GM10248 (cell line): ENCODE results near the gene MARCHF3.

ENCODE experiments used
- CTCF ChIA-PET: fragments of 300-600 bp; sonication (Branson Sonifier 250); formaldehyde crosslinking; extraction: SDS; loops from one replicate; lab custom pipeline; 2021; ENCODE audit warnings: antibody characterized with exemption; lab: Yijun Ruan, JAX
- POLR2A ChIA-PET: fragments of 350-650 bp; sonication (Branson Sonifier 250); formaldehyde crosslinking; extraction: SDS; loops from one replicate; lab custom pipeline; 2020; ENCODE audit warnings: antibody characterized with exemption; lab: Yijun Ruan, JAX
- DNase-seq: peaks from one replicate; pipeline ENCODE4 v3.0.0; 2012; ENCODE audit errors: extremely low spot score
- TF ChIP-seq, protein P1 (sequence below): IDR thresholded peaks from 2 replicates; pipeline ENCODE4 v1.5.1; 2012; ENCODE audit warnings: mild to moderate bottlenecking, low read depth; ENCODE audit errors: extremely low read depth, missing control alignments, control extremely low read depth

Gene MARCHF3

DNA sequence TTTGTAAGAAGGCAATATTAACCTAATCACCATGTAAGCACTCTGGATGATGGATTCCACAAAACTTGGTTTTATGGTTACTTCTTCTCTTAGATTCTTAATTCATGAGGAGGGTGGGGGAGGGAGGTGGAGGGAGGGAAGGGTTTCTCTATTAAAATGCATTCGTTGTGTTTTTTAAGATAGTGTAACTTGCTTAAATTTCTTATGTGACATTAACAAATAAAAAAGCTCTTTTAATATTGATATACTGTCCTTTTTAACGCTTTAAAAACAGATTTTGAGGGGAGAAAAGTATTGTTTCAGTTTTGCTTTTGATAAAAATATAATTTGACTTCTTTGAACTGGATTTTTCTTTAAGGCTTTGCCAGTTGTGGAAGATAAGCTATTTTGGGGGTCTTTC lies 193.6 kb downstream of the MARCHF3 start:
- ChIA-PET POLR2A (no interaction called here), CTCF (interaction anchor here (0.9 to 2.3 kb wide), 7 partner anchors 14 to 477 kb away, joined by 3 to 9 read pairs (median 3); no protein-coding TSS in a partner anchor)
- no peak for DNase-seq
- TF ChIP-seq, protein P1, sequence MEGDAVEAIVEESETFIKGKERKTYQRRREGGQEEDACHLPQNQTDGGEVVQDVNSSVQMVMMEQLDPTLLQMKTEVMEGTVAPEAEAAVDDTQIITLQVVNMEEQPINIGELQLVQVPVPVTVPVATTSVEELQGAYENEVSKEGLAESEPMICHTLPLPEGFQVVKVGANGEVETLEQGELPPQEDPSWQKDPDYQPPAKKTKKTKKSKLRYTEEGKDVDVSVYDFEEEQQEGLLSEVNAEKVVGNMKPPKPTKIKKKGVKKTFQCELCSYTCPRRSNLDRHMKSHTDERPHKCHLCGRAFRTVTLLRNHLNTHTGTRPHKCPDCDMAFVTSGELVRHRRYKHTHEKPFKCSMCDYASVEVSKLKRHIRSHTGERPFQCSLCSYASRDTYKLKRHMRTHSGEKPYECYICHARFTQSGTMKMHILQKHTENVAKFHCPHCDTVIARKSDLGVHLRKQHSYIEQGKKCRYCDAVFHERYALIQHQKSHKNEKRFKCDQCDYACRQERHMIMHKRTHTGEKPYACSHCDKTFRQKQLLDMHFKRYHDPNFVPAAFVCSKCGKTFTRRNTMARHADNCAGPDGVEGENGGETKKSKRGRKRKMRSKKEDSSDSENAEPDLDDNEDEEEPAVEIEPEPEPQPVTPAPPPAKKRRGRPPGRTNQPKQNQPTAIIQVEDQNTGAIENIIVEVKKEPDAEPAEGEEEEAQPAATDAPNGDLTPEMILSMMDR: no peak

DNA sequence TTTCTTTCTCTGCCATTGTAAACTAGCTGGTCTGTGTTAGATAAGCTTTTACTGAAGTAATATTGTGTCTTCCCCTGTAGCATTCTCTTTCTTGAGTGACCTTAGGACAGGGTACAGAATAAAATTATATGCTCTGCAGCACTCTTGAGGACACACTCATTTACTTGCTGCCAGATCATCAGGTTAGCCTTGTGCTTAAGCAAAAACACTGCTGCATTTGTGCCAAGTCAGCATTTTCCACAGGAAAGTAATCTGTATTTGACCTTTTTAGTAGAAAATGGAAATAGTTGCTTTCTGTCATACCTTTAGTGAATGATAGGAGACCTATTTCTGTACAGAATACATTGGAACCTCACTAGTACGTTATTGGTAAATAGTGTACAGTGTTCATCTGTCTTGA lies 199.2 kb downstream of the MARCHF3 start:
- CTCF ChIA-PET: interaction anchor here (0.9 to 1.8 kb wide), 8 partner anchors 10 to 171 kb away, joined by 3 to 5 read pairs (median 3); no protein-coding TSS in a partner anchor
- no peak for DNase-seq
- POLR2A ChIA-PET: no interaction called here
- TF ChIP-seq, protein P1: no peak

DNA sequence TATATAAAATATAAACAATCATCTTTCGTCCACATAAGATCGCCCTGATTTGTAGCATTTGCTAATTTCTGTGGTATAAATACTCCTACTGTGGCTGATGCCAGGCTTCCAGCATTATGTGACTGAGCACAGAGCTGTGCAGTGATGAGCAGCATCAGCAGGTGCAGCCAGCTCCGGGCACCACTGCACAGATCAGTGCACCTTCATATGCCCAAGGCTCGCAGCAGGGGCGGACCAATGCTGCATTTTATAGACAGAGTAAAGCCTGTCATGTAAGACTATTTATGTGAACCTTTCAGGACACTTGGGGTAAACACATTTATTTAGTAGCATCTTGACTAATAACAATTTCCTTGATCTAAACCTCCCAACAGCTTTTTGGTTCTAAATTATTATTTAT lies 200.3 kb downstream of the MARCHF3 start:
- ChIA-PET POLR2A (no interaction called here), CTCF (interaction anchor here (0.9 to 1.8 kb wide), 7 partner anchors 9 to 170 kb away, joined by 3 to 5 read pairs (median 3); no protein-coding TSS in a partner anchor)
- DNase-seq: no peak
- TF ChIP-seq, protein P1: no peak

DNA sequence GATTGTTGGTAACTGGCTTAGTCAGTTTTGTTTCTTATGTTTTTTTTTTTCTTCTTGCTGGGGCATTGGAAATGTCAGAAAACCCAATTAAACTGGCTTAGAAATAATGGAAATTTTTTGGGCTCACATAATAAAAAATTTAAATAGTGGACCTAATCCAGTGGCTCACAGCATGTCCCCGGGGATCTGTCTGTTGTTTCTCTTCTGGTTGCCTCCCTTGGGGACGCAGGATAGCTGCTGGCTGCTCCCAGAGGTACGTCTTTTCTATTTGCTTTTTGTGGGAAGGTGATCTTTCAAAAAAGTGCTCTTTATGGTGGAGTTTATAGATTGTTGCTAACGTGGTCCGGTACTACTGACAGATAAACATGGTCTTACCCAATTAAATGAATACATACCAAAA lies 201.3 kb downstream of the MARCHF3 start:
- no peak for DNase-seq
- TF ChIP-seq, protein P1: no peak
- CTCF ChIA-PET: interaction anchor here (1.2 kb wide), 1 partner anchor 12 kb away, joined by 4 read pairs; no protein-coding TSS in a partner anchor
- POLR2A ChIA-PET: no interaction called here

DNA sequence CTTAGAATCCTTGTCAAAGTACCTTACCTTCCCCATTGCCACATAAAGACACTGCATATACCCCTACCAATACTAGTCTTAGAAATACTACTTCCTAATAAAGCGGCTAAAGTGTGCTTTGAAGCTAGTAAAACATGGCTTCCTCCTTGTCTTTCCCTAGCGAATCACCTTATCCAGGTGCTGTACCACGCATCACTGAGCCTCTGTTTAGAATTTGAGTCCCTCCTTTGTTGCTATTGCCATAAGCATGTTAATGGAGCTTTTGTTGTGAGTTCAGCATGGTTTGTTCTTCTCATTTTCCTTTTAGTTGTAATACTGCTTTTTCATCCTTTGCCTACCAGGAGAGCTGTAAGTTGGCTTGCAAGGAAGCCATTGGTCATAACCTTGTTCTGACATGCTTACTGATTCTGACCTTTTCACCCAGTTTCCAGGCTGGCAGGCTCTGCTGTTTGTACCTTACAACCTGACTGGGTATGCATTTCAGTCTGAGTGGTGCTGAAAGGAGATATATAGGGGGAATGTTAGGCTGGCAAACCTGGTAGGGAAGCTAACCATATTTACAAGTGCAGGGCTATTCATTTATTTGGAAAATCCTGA lies 203.6 kb downstream of the MARCHF3 start:
- DNase-seq: no peak
- ChIA-PET POLR2A (no interaction called here), CTCF (interaction anchor here (0.7 to 2.3 kb wide), 7 partner anchors 9 to 157 kb away, joined by 3 to 11 read pairs (median 3); no protein-coding TSS in a partner anchor)
- TF ChIP-seq, protein P1: no peak

DNA sequence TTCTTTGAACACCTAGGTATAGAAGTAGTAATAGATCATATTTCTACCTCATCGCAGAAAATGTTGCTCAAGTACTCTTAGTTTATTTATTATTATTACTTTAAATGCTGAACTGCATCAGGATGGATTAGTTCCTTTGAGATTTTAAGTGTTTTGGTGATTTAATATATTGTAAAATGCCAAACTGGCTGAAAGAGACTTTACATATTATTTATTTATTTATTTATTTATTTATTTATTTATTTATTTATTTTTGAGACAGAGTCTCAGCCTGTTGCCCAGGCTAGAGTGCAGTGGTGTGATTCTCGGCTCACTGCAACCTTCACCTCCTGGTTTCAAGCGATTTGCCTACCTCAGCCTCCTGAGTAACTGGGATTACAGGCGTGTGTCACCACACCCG lies 211.1 kb downstream of the MARCHF3 start:
- CTCF ChIA-PET: interaction anchor here (0.8 kb wide), 2 partner anchors 14 to 17 kb away, joined by 3 read pairs; no protein-coding TSS in a partner anchor

More for the DNA sequence above, 211.1 kb downstream of the MARCHF3 start:
- no peak for DNase-seq
- POLR2A ChIA-PET: no interaction called here
- TF ChIP-seq, protein P1: no peak
